GM21367 (cell line): ENCODE measurements around the gene MAP1B.

Experiments
- ATAC-seq: cut with Tn5 transposase; IDR thresholded peaks from one replicate; pipeline ENCODE4 v1.9.1; 2021; ENCODE audit not compliant: unreplicated experiment

MAP1B gene

GRCh38 chr5:72093824-72094223 lies 13.5 kb upstream of the MAP1B start:
- peak; percentile 77 for ATAC-seq

DNA sequence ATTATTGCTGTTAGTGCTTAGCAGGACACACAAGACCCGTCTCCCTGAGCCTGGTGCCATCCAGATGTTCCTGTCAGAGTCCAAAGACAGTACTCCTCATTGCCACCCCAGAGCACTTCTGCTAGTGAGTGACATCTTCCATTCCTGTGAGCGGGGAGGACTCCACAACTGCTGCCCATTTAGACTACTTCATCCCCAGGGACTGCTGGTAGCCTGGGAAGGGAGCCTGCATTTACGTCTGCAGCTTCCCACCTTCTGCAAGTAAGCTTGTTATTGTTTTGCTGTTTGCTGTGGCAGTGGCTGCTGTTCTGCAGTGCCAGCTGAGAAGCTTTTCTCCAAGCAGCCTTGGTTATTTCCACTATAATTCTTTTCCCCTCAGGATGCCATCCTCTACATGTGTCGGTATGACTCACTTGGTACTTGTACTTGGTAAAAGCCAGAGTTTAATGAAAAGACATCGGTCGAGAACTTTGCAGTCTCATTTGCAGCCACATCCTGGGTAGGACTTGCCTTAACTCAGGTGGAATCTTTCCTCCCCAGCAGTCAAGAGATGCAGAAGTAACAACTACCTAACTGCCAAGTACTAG lies 10.6 kb upstream of the MAP1B start:
- ATAC-seq = no peak

DNA sequence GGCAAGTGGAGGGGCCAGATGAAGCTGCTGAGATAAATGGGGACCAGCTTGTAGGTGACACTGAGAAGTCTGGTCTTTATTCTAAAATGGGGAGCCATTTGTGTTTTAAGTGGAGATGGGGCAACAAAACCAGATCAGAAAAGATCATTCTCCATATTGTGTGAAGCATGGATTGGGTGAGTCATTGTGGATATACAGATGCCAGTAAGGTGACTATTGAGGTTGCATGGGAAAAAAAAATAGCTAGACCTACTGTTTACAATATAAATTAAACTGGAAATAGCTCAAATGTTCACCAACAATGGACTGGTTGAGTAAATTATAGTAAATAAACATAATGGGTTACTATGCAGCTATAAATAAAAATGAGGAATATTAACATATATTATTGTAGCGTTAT lies 5.4 kb upstream of the MAP1B start:
- no peak for ATAC-seq

- no peak for ATAC-seq
These were observed 501 bp upstream of the MAP1B start for GRCh38 chr5:72106817-72107130.

DNA sequence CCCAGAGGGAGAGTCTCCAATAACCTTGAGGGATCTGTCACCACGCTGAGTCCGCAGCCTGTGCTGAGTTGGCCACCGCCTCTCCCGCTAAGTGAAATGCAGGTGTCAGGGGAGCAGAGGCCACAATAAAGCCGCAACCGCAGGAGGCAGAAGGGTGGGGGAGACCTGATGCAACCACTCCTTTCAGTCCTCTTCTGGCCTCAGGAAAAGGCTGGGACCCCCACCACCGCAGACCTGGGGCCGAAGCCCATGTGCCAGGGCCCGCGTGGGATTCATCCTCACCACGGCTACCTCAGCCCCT lies 576 bp downstream of the MAP1B start:
- ATAC-seq = no peak

GRCh38 chr5:72108202-72109061 lies 1.2 kb downstream of the MAP1B start:
- ATAC-seq = no peak

GRCh38 chr5:72109062-72109411 lies 1.8 kb downstream of the MAP1B start:
- ATAC-seq = no peak

- ATAC-seq = no peak
These were observed 2.4 kb downstream of the MAP1B start for GRCh38 chr5:72109625-72110024.

DNA sequence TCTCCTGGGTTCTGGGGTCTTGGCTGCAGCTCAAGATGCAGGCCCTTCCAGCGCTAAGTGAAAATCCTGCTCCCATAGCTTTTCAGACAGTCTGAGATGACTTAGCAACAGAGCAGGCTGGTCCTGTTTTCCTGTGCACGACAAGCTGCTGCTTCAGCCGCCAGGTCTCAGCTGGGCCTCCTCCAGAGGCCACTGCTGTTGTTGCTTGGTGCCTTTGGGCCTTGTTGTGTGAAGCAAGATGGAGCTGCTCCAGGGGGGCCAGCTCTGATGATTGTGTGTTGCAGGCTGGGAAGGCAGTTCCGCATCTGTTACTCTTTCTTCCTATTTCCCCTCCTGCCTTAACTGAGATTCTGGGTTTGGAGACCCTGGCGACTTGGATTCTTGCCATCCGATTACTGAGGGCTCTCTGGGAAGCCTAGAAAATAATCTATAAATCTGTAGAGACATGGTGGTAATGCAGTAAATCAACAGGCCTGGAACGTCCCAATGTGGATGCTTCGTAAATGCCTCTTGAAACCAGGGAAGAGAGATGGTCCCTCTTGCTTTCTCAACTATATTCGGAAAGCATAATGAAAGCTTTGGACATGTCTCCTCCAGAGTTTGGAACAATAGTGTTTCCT lies 3.2 kb downstream of the MAP1B start:
- ATAC-seq = no peak

DNA sequence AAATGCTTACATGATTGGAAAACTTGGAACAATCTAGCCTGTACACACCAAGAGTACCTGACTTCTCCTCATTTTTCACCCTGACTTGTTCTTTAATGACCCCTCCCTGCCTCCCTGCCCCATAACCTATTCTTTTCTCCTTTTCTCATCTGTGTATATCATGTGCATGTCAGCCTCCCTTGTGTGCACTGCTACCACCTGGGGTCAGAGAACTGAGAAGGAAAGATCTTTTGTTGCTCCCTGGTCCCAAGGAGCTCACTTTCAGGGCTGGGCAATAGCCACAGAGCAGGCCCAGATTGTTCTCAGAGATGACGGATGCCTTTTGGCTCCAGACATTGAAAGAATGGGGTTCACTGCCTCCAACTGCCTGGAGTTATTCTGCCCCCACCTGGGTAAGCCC lies 5.1 kb downstream of the MAP1B start:
- no peak for ATAC-seq

DNA sequence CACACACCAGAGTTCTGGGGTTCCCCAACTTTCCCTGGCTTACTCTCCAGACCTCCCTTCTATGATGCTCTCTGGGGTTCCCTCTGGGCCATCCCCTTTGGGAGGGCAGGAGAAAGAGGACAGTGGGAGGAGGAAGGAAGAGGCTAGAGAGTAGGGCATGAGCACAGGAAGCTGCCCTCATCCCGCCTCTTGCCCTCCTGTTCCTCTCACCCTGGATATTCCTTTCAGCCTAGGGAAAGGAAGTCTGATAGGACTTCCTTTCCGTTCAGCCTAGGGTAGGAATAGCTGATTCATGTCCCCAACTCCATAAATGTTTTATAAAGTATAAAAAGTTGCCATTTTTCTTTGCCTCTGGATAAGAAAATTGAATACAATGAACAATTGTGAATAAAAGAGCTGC lies 7.4 kb downstream of the MAP1B start:
- ATAC-seq = no peak

GRCh38 chr5:72115296-72115695 lies 8.0 kb downstream of the MAP1B start:
- ATAC-seq = no peak

DNA sequence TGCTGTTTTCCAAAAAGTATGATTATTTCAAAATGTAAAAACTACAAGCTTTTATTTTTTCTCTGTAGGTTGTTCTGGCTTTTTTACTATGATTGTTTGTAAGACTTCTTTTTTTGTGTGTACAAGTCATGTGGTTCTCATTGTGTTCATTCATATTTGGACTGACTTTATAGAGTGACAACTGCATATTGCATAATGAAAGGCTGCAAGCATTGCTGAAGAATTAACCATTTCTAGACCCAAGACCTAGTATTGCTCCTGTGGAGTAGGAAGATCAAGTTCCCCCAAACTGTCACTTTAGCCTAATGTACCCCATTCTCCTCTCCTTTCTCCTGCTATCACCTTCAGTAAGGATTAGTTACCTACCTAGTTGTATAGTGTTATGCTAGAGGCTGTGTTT lies 10.0 kb downstream of the MAP1B start:
- ATAC-seq = no peak

DNA sequence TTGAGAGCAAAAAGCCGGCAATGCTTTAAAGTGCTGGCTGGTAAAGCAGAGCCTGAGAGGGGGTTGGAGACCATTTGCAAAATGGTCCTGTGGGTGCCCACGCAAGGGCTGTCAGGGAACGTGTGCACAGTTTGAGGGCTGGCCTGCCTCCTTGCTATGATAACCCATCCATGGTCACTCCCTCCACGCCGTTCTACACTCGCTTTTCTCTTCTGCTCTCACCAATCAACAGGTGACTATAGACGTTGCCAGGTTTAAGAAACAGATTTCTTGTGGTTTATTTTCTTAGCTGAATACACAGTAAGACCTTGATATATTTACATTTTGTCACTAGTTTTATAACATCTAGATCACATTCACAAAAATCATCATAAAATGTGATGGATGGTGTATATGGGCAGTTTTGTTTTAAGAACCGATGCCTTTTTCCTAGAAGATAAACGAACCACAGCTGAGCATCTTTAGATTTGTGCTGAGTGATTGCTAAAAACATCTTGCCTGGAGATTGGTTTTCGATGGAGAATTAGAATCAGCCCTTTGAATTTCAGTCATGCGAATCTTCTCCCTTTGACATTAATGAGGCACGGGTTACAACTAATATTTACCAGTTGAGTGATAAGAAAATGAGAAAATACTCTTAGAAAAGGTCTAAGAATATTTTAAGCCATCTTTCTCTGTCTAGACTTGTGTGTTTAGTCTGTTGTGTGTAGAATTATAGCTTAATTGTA lies 13.9 kb downstream of the MAP1B start:
- ATAC-seq = no peak

DNA sequence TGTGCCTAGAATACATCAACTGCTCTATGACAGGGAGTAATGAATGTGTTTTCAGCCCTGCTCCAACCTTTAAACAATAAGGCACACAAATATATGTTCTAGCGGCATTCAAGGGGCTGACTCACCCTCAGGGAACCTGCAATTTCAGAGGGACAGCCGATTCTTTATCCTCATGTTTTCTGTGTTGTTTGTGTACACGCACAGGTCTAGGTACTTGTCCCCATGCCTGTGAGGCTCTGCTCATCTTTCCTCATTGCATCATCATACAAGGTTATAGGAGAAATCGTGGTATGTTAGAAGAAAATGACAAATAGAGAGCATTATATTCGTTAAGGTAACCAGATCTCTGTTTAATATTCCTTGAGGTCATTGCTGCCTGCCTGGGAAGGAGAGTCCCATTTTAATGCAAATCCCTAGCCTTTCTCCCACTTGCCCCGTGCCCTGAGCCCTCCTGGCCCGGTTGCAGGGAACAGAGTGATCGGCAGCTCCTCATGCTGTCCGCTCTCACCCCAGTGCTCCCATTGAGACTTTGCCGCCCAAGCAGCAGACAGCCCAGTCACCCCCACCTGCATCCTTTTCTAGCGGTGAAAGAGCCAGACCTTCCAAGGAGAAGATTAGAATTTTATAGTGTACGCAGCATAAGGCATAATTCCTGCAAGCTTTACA lies 14.6 kb downstream of the MAP1B start:
- no peak for ATAC-seq

DNA sequence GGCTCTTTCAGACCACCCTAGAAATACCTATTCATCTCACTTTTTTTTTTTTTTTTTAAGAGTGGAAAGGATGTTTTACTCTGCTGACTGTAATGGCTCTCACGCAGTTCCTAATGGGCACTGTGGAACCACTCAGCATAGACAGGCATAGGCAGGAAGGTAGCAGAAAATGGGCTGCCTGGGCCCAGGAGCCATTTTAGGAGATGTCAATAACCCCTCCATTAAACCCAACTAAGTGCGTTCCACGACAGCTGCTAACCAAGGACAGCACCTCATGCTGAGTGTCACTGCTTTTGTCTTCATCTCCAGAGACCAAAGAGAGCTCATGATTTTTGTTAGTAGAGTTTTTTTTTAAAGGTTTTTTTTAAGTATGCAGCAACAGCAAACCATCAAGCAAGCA lies 15.3 kb downstream of the MAP1B start:
- no peak for ATAC-seq

GRCh38 chr5:72123764-72124376 lies 16.6 kb downstream of the MAP1B start:
- no peak for ATAC-seq

- no peak for ATAC-seq
These were observed 18.1 kb downstream of the MAP1B start for GRCh38 chr5:72125271-72125940.

DNA sequence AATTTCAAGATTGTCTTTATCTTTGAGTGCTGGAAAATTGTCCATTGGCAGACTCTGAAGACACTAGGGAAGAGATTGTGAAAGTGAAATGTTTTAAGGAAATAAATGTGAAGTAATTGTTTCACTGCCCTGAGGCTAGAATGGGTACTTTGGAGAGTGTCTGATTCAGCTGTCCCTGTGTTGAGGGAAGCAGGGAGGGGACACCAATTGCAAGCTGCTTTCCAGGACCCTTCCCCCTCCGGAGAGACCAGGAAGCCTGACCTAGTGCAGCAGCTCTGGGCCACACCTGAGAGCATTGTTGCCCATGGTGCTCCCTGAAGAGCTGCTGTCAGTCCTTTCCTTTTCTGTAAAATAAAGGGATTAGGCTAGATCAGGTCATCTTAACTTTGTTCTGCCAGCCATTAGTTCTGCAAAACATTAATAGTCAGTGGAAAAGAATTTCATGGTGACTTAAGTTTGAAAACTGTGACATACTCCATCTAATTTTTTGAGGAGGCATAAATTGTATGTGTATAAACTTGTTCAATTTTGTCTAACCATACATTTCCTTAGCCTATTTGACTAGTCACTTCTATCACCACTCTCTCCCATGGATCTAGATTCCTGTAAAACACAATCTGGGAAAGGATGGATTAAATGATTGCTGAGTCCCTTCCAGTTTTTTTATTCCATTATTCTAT lies 18.8 kb downstream of the MAP1B start:
- ATAC-seq = no peak

GRCh38 chr5:72126796-72127195 lies 19.5 kb downstream of the MAP1B start:
- no peak for ATAC-seq
